Frontal cortex (tissue), 4 donors: ENCODE data around the gene AGPAT1. TPM values are rescaled to one million over a fixed set of nuclear protein-coding genes. Genes with fewer than 3 reads are reported as not detected.
"Not testable (repeated sequence)": the region's sequence is repeated elsewhere in the genome, so short reads cannot be mapped to it uniquely, and the experiment has no call there.

ENCODE experiments used
- DNase-seq, 2 donors: peaks; one replicate each; pipeline ENCODE4 v3.0.0; 2012; ENCODE audit warnings: low spot score in 2 of 2
- FAIRE-seq: peaks from 2 replicates; lab custom pipeline; 2012; peaks lifted over from hg19 to GRCh38; lab: Jason Lieb, UNC
- total RNA-seq: library from RNA; depleted of rRNA; stranded (reverse); fragments of >200 nt; gene quantifications from one replicate; pipeline ENCODE4 v1.2.3, GENCODE V29; 2014
- donor health status: control.
- donor health status: control.
- donor health status: control.

AGPAT1 gene
- total RNA-seq, 1 donor from 2014 or later, result 14.3 TPM

DNA sequence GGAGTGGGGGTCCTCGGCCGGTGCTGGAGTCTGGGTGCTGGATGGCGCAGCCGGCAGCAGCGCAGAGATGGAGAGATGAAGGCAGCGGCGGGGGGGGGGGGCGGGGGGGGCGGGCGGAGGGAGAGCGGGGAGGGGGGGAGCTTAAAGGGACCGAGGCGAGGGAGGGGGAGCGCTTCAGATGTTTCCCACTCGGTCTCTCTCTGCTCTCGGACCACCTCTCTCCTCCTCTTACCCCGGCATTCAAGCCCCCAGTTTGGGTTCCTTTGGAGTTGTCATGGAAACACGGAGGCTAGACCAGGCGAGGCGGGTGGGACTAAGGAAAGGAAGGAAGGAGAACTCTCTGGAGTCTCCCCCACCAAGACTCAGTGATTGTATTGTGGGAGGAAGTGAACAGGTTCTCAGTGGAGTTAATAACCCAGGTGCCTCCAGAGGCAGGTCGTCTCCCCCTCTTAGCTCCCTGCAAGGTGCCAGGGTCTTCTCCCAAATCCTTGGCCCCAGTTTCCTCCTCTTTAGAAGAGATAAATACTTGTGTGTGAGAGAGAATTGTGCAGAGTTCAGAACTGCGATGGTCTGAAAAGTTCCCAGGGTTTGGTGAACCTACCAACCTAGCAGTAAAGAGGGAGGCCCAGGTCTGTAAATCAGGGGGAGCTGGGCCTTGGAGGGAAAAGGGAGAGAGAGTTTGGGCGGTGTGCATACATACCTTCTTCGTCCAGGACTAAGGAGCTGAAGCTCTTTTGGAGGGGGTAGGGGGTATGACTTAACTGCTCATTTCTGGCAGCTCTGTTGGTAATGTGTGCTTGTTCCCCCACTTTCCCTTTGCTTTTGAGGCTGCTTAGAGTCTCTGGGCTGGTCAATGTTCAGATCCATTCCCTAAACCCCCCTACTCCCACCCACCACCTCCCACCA, 23.8 kb downstream of the AGPAT1 start, which contains the start of gene PRRT1:
PRRT1 (minus strand) TSS at position 77 of the 906 bp plus-strand sequence. CDS start 112 bp downstream, outside the sequence.
- no peak for FAIRE-seq
- peak; percentile 57 to 64 for DNase-seq

- no peak for DNase-seq
- no peak for FAIRE-seq
Measured at GRCh38 chr6:32151181-32151862, 24.6 kb downstream of the AGPAT1 start.

GRCh38 chr6:32149932-32150870, 25.7 kb downstream of the AGPAT1 start:
- FAIRE-seq (no peak), DNase-seq (no peak)

- DNase-seq (no peak), FAIRE-seq (no peak)
Measured at GRCh38 chr6:32149092-32149755, 26.7 kb downstream of the AGPAT1 start.

- FAIRE-seq (no peak), DNase-seq (no peak)
Measured at GRCh38 chr6:32148289-32149091, 27.4 kb downstream of the AGPAT1 start.

DNA sequence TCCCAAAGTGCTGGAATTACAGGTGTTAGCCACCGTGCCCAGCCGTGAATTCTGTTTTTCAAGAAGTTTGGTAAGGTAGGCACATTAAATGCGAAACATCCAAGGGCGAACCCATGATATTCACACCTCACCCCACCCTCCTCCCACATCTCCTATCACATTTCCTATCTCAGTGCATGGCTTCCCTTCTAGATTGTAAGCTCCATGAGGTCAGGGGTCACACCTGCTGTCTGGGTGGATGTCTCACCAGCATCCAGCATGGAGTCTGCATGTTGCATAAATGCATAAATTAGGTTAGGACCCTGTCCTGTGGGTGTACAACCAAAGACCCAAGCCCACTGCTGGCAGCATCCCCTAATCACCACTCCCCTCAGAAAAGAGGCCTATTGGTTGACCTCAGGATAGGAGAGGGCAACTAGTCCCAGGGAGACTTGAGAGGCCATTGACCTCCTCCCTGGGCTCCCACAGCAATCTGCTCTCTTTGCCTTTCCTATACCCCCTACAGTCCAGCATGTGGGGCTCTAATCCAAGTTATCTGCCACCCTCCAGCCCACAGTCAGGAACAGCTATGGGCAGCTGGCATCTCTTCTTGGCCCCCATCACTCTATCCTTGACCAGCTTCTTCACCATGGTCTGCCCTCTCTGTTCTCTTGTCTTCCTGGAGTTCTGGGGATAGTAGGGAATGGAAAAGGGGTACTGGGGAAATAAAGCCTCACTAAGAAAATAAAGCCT, 28.3 kb downstream of the AGPAT1 start:
- DNase-seq (no peak), FAIRE-seq (no peak)

DNA sequence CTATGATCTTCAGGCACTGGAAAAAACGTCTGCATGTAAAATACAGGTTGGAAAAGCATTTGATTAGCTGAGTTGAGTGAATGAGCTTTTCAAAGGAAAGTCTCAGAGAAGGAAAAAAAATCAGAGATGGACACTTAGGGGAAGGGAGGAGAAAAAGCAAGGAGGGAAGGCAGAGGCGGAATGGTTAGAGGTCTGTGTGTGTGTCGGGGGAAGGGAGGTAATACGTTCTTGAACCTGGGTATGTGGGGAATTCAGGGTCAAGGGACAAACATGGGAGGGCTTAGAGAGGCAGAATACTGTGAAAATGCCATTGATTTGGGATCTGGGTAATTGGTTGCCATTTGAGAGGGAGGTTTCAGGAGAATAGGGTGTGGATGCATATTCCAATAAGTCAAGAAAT, 29.2 kb downstream of the AGPAT1 start:
- FAIRE-seq (no peak), DNase-seq (no peak)

- DNase-seq (no peak), FAIRE-seq (no peak)
Measured at GRCh38 chr6:32146287-32146686, 29.6 kb downstream of the AGPAT1 start.

GRCh38 chr6:32144238-32144637, 31.6 kb downstream of the AGPAT1 start:
- not testable (repeated sequence) for DNase-seq, FAIRE-seq

DNA sequence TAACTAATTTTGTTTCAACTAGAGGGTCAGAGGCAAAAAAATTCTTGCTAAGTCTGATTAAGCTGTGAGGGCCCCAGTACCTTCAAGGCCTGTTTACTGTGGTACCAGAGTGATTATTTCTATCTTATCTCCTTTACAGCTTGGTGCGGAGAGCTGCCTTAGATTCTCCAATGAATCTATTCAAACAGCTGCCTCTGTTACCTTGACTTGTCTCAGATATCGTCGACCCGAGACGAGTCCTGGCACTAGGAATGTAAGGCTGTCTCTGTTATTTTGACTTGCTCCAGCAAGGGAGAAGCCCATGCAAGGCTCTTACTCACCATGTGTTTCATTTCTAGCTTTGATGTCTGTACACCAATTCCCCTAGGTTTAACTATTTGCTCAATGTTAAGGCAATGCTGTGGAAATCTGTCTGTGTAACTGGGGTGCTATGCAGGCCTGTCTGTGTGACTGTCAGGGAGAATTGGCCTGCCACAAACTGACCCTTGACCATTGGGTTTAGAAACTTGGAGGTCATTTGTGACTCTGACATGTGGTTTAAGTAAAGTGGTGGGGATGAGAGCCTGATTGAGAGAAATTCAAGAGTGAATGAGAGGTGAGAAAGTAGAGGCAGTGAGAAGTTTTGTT, 35.4 kb downstream of the AGPAT1 start:
- FAIRE-seq (no peak), DNase-seq (no peak)

GRCh38 chr6:32139590-32139989, 36.3 kb downstream of the AGPAT1 start:
- FAIRE-seq (no peak), DNase-seq (no peak)

DNA sequence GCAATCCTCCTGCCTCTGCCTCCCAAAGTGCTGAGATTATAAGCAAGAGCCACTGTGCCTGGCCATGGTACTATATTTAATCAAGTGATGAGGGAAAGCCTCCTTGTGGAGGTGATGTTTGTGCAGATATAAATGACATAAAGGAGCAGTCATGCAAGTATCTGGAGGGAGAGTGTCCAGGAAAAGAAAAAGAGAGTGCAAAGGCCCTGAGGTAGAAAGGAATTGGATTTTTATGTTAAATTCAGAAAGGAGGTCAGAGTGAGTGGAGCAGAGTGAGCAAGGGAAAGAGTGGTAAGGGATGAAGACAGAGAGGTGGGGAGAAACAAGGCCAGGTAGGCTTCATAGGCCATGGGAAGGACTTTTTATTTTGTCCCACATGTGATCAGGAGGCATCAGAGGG, 38.4 kb downstream of the AGPAT1 start:
- no peak for DNase-seq
- no peak for FAIRE-seq

- no peak for DNase-seq
- no peak for FAIRE-seq
Measured at GRCh38 chr6:32133786-32134185, 42.1 kb downstream of the AGPAT1 start.

- DNase-seq (no peak), FAIRE-seq (no peak)
Measured at GRCh38 chr6:32132110-32132509, 43.8 kb downstream of the AGPAT1 start.

GRCh38 chr6:32131439-32131948, 44.4 kb downstream of the AGPAT1 start:
- DNase-seq (no peak), FAIRE-seq (no peak)

- DNase-seq, result no peak
- no peak for FAIRE-seq
Measured at GRCh38 chr6:32129297-32130088, 46.4 kb downstream of the AGPAT1 start.
